ENCODE data around the gene EXOC7. TPM values are rescaled to one million over a fixed set of nuclear protein-coding genes. Genes with fewer than 3 reads are reported as not detected.

EXOC7 gene
- total and polyA plus RNA-seq, 2 of the 4 experiments (the other 2 are of a cell fraction): 85.9 to 118 TPM

GRCh38 chr17:76085066-76085730, 18.4 kb downstream of the EXOC7 start:
- Histone ChIP-seq H3K56ac (ENCODE audit: extremely low read depth, insufficient read depth, low read length) (no peak overlapping the region), H3K4me3 (ENCODE audit: insufficient read depth, low read depth, low read length) (no peak overlapping the region), H3K4me1 (ENCODE audit: control insufficient read depth, insufficient read depth, low read length) (no peaks in the 10 kb centered on the region), H4K5ac (ENCODE audit: low read depth, low read length) (no peak overlapping the region), H3K27ac (ENCODE audit: insufficient read depth, low read length) (no peak overlapping the region), H2BK15ac (ENCODE audit: low read depth, low read length) (no peak overlapping the region), H4K8ac (ENCODE audit: low read depth in 2 of 2, low read length in 2 of 2) (no peak overlapping the region), H3K9ac (ENCODE audit: low read depth, low read length) (no peak overlapping the region), H3K27me3 (ENCODE audit: control insufficient read depth, insufficient read depth, low read length) (peaks cover under 1% of the 10 kb centered on the region; the same call in 1 of the 2 replicates), H4K20me1 (ENCODE audit: insufficient read depth, low read length) (peaks cover 8% of the 10 kb centered on the region; the same call in 1 of the 2 replicates), H3K18ac (ENCODE audit: low read depth, low read length) (no peak overlapping the region), H3K4ac (ENCODE audit: low read depth, low read length) (no peak overlapping the region), H2BK5ac (ENCODE audit: low read depth, low read length, poor library complexity, severe bottlenecking) (no peak overlapping the region), H2AFZ (replicated peaks; ENCODE audit: low read length, poor library complexity) (no peak overlapping the region), H2BK20ac (ENCODE audit: low read depth, low read length) (no peak overlapping the region), H3K79me1 (ENCODE audit: low read depth in 1 of 2, low read length in 2 of 2) (no peaks in the 10 kb centered on the region), H4K91ac (ENCODE audit: insufficient read depth, low read depth, low read length) (no peak overlapping the region), H2BK120ac (ENCODE audit: low read depth, low read length) (no peak overlapping the region), H3K36me3 (ENCODE audit: control insufficient read depth, insufficient read depth, low read length) (peaks cover 70% of the 10 kb centered on the region), H3K4me2 (ENCODE audit: low read depth, low read length) (no peak overlapping the region), H3K9me1 (ENCODE audit: insufficient read depth, low read length) (no peaks in the 10 kb centered on the region; the same call in 1 of the 2 replicates), H3K9me3 (ENCODE audit: control insufficient read depth, insufficient read depth, low read length) (no peaks in the 10 kb centered on the region), H3K14ac (replicated peaks; ENCODE audit: low read depth, low read length) (no peak overlapping the region), H3K23ac (ENCODE audit: low read depth, low read length) (no peak overlapping the region), H2AK9ac (replicated peaks; ENCODE audit: low read depth, low read length, poor library complexity) (no peak overlapping the region), H2AK5ac (ENCODE audit: low read depth, low read length) (no peak overlapping the region)
- dilution Hi-C loops (cut with HindIII; ENCODE audit: low sequenced_read_pairs, unreplicated experiment): no loop called here
- ATAC-seq (ENCODE audit: low read depth) (no peak), DNase-seq (no peak)
- TF ChIP-seq MXI1 (IDR thresholded peaks at IDR 0.05; ENCODE audit: borderline replicate concordance, low read depth, low read length) (no peak), CHD1 (IDR thresholded peaks at IDR 0.05; ENCODE audit: low read depth, low read length) (no peak)
- WGBS, 2 experiments (ENCODE audit: extremely low coverage in 2 of 2, insufficient read length in 1 of 2): 71% methylated on average over 4 of the region's 17 CpGs; no CpG with 5 or more reads in 1 of the 2 experiments
- in situ Hi-C loops (cut with MboI; ENCODE audit: low sequenced_read_pairs): no loop called here
- POLR2A ChIA-PET (ENCODE audit: unreplicated experiment): no interaction called here
- BruUV-seq (replicated peaks): no TSS peak
- CTCF ChIA-PET: no interaction called here
- intact Hi-C loops (cut with micrococcal nuclease): no loop called here

Data from IMR-90 (cell line).